ENCODE results near the gene RAB7A. TPM values are rescaled to one million over a fixed set of nuclear protein-coding genes. Genes with fewer than 3 reads are reported as not detected.

RAB7A gene
- total RNA-seq, 1 donor from 2014 or later, result 122 TPM

DNA sequence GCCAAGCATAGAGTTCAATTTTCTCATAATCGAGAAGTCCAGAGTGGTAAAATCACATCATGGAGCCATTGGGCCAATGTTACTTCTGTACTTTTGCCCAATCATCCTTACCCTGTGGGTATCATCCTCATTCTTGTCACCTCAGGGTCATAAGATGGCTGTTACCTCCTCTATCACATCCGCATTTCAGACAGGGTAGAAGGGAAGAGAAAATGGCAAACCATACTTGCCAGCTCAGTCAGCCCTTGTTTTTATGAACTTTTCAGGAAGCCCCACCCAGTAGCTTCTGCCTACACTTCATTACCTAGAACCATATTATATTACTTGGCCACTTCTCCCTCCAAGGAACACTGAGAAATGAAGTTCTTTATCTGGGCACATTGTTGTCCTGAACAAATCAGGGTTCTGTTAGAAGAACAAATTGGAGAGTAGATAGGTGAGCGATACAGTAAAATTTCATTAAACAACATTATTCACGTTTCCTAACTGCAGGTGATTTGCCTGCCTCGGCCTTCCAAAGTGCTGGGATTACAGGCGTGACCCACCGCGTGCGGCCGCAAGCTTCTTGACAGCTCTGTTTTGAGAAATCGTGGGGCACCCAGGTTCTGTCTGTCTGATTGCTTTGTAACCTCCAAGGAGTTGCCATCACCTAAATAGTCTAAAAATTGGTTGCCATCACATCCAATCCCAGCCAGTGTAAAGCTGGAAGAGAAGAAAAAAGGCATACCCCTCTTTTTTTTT, 40.8 kb upstream of the RAB7A start:
- intact Hi-C loops (cut with DNase I), result no loop called here
- TF ChIP-seq, protein P1, sequence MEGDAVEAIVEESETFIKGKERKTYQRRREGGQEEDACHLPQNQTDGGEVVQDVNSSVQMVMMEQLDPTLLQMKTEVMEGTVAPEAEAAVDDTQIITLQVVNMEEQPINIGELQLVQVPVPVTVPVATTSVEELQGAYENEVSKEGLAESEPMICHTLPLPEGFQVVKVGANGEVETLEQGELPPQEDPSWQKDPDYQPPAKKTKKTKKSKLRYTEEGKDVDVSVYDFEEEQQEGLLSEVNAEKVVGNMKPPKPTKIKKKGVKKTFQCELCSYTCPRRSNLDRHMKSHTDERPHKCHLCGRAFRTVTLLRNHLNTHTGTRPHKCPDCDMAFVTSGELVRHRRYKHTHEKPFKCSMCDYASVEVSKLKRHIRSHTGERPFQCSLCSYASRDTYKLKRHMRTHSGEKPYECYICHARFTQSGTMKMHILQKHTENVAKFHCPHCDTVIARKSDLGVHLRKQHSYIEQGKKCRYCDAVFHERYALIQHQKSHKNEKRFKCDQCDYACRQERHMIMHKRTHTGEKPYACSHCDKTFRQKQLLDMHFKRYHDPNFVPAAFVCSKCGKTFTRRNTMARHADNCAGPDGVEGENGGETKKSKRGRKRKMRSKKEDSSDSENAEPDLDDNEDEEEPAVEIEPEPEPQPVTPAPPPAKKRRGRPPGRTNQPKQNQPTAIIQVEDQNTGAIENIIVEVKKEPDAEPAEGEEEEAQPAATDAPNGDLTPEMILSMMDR (IDR thresholded peaks at IDR 0.05), result no peak
- TF ChIP-seq POLR2A (IDR thresholded peaks at IDR 0.05), result no peak
- TF ChIP-seq POLR2AphosphoS5 (IDR thresholded peaks at IDR 0.05; ENCODE audit: insufficient read depth in 1 of 2, low read depth in 1 of 2), result no peak

DNA sequence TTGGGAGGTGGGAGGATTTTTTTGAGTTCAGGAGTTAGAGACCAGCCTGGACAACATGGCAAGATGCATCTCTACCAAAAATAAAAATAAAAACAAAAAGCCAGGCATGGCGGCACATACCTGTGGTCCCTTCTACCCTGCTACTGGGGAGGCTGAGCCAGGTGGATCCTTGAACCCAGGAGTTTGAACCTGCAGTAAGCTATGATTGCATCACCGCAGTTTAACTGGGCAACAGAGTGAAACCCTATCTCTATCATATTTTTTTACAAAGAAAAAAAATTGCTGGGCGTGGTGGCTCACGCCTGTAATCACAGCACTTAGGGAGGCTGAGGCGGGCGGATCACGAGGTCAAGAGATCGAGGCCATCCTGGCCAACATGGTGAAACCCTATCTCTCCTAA, 39.5 kb upstream of the RAB7A start:
- no peak for TF ChIP-seq POLR2A (IDR thresholded peaks at IDR 0.05)
- TF ChIP-seq, protein P1 (IDR thresholded peaks at IDR 0.05), result no peak
- TF ChIP-seq POLR2AphosphoS5 (IDR thresholded peaks at IDR 0.05; ENCODE audit: insufficient read depth in 1 of 2, low read depth in 1 of 2), result no peak
- intact Hi-C loops (cut with DNase I), result no loop called here
- Histone ChIP-seq H3K27me3 (no peaks in the 10 kb centered on the region), H3K36me3 (no peaks in the 10 kb centered on the region), H3K27ac (no peak overlapping the region), H3K9me3 (no peaks in the 10 kb centered on the region), H3K4me1 (no peaks in the 10 kb centered on the region), H3K4me3 (no peak overlapping the region)
- DNase-seq (ENCODE audit: extremely low spot score in 2 of 2), result no peak

More for the DNA sequence above, 40.8 kb upstream of the RAB7A start:
- Histone ChIP-seq H3K9me3 (no peaks in the 10 kb centered on the region), H3K27ac (no peak overlapping the region), H3K4me1 (no peaks in the 10 kb centered on the region), H3K4me3 (no peak overlapping the region), H3K27me3 (no peaks in the 10 kb centered on the region), H3K36me3 (no peaks in the 10 kb centered on the region)
- no peak for DNase-seq (ENCODE audit: extremely low spot score in 2 of 2)

DNA sequence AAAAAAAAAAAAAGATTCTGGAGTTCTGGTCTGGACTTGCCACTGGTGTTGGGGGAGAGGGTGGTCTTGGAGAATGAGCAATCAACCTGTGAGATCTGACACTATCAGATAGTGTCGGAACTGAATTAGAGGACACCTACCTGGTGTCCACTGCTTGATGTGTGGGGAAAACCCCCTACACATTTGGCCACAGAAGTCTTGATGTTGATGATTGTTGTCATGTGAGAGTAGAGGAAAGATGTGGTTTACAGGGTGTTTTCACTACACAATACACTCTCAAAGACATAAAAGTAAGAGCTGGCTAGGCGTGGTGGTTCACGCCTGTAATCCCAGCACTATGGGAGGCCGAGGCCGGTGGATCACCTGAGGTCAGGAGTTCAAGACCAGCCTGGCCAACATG, 36.9 kb upstream of the RAB7A start:
- Histone ChIP-seq H3K4me3 (no peak overlapping the region), H3K27ac (no peak overlapping the region), H3K36me3 (no peaks in the 10 kb centered on the region), H3K4me1 (no peaks in the 10 kb centered on the region), H3K27me3 (no peaks in the 10 kb centered on the region), H3K9me3 (no peaks in the 10 kb centered on the region)
- TF ChIP-seq POLR2A (IDR thresholded peaks at IDR 0.05) (no peak), POLR2AphosphoS5 (IDR thresholded peaks at IDR 0.05; ENCODE audit: insufficient read depth in 1 of 2, low read depth in 1 of 2) (no peak)
- TF ChIP-seq, protein P1 (IDR thresholded peaks at IDR 0.05), result no peak
- no peak for DNase-seq (ENCODE audit: extremely low spot score in 2 of 2)
- intact Hi-C loops (cut with DNase I), result no loop called here

DNA sequence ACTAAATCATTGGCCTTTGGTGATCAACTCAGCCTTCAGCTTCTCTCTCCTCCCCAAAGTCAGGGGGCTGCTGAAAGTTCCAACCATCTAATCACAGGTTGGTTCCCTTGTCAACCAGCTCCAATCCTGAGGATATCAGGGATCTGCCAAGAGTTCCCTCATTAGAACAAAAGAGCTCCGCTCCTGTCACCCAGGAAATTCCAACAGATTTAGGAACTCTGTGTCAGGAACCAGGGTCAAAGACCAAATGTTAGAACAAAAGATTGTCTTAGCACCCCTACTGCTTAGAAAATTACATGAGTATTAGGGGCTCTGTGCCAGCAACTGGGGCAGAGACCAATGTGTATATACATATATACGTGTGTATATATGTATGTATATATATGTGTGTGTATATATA, 32.3 kb upstream of the RAB7A start:
- Histone ChIP-seq H3K9me3 (no peaks in the 10 kb centered on the region), H3K4me3 (no peak overlapping the region), H3K4me1 (peaks cover 8% of the 10 kb centered on the region), H3K27me3 (no peaks in the 10 kb centered on the region), H3K27ac (no peak overlapping the region), H3K36me3 (no peaks in the 10 kb centered on the region)
- no peak for DNase-seq (ENCODE audit: extremely low spot score in 2 of 2)
- TF ChIP-seq POLR2A (IDR thresholded peaks at IDR 0.05), result no peak
- TF ChIP-seq, protein P1 (IDR thresholded peaks at IDR 0.05), result no peak
- TF ChIP-seq POLR2AphosphoS5 (IDR thresholded peaks at IDR 0.05; ENCODE audit: insufficient read depth in 1 of 2, low read depth in 1 of 2), result no peak
- intact Hi-C loops (cut with DNase I), result no loop called here

DNA sequence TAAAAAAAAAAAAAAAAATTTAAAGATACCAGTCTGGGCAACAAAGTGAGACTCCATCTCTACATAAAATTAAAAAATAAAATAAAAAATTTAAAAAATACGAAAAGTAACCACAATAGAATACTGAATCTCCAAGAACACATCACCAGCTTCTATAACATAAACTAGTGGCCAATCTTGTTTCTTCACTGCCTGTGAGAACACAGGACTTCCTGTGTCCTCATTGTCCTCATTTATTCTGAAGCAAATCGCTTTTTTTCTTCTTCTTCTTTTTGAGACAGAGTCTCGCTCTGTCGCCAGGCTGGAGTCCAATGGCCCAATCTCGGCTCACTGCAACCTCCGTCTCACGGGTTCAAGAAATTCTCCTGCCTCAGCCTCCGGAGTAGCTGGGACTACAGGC, 28.6 kb upstream of the RAB7A start:
- Histone ChIP-seq H3K36me3 (no peaks in the 10 kb centered on the region), H3K27ac (no peak overlapping the region), H3K9me3 (no peaks in the 10 kb centered on the region), H3K4me3 (no peak overlapping the region), H3K4me1 (peaks cover 9% of the 10 kb centered on the region), H3K27me3 (no peaks in the 10 kb centered on the region)
- TF ChIP-seq POLR2A (IDR thresholded peaks at IDR 0.05), result no peak
- TF ChIP-seq POLR2AphosphoS5 (IDR thresholded peaks at IDR 0.05; ENCODE audit: insufficient read depth in 1 of 2, low read depth in 1 of 2), result no peak
- TF ChIP-seq, protein P1 (IDR thresholded peaks at IDR 0.05), result no peak
- no peak for DNase-seq (ENCODE audit: extremely low spot score in 2 of 2)
- intact Hi-C loops (cut with DNase I), result no loop called here
